ENCODE measurements around the gene OR10G4. TPM values are rescaled to one million over a fixed set of nuclear protein-coding genes. Genes with fewer than 3 reads are reported as not detected.

The OR10G4 gene, protein sequence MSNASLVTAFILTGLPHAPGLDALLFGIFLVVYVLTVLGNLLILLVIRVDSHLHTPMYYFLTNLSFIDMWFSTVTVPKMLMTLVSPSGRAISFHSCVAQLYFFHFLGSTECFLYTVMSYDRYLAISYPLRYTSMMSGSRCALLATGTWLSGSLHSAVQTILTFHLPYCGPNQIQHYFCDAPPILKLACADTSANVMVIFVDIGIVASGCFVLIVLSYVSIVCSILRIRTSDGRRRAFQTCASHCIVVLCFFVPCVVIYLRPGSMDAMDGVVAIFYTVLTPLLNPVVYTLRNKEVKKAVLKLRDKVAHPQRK
- not detected in 2 replicates for polyA plus RNA-seq
- 0.23 TPM in 1 of 2 replicates, not detected in the other for polyA minus RNA-seq

DNA sequence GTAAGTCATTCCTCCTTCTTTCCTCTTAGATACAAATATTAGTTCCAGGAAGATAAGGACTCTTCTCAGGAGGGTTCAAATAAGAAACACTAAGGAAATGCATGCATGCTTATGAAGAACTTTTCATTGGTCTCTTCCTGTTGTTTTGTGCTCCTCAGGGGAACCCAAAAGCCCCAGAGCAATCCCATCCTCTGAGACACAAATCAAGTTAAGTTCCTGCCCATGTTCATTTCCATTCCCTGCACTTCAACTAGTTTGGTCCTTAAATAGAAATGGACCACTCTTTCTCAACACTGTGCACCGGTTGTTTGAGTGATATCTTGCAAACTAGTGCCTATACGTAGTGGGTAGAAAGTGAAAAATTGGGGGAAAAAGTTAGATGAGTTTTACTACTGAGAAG is at the start of gene OR10G4:
TSS of gene OR10G4 (plus strand) at position 301 of the 400 bp plus-strand sequence. CDS start 2,578 bp downstream, outside the sequence.
- Histone ChIP-seq H3K9ac (ENCODE audit: low read length) (no peak within 1 kb of the TSS), H3K27me3 (ENCODE audit: insufficient read depth, low read depth, low read length) (no peaks in the 10 kb centered on the region)

DNA sequence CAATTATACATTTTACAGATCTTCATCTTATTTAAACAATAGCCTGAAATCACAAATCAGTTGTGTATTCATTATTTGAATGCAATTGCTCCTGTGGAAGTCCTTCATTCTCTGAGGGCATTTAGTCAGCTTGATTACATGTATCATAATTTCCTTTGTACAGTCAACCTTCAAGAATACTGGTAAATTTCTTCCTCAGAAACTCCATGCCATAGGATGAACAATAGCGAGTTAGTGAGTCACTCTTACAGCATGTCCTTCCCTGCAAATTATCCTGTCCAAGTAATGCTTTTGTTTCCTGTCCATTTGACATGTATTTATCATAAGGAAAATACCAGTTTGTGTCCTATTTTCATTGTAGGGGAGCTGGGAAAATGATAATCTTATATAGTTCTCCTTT is 39.0 kb upstream of the OR10G4 start:
- H3K9ac ChIP-seq (ENCODE audit: low read length) = no peak overlapping the region
- H3K9me3 ChIP-seq (ENCODE audit: low read length) = no peaks in the 10 kb centered on the region
- no peaks in the 10 kb centered on the region for H3F3A ChIP-seq (ENCODE audit: insufficient read depth, low read length, poor library complexity, severe bottlenecking)
- H3K79me2 ChIP-seq (replicated peaks; ENCODE audit: insufficient read depth, low read length) = no peaks in the 10 kb centered on the region
- no peaks in the 10 kb centered on the region for H3K9me2 ChIP-seq (ENCODE audit: insufficient read depth, low read length)
- H3K36me3 ChIP-seq (ENCODE audit: insufficient read depth, low read length) = no peaks in the 10 kb centered on the region
- H3K27ac ChIP-seq (ENCODE audit: low read length) = no peak overlapping the region
- H2AFZ ChIP-seq (ENCODE audit: low read depth, low read length) = no peak overlapping the region
- H3K4me2 ChIP-seq (ENCODE audit: low read length) = no peak overlapping the region
- H4K20me1 ChIP-seq (ENCODE audit: insufficient read depth) = no peaks in the 10 kb centered on the region
- H3K27me3 ChIP-seq (ENCODE audit: insufficient read depth, low read depth, low read length) = no peaks in the 10 kb centered on the region
- no peak overlapping the region for H3K4me3 ChIP-seq (ENCODE audit: low read length)
- TF ChIP-seq RAD21 (conservative IDR thresholded peaks at IDR 0.05) (no peak), EZH2 (IDR thresholded peaks at IDR 0.05; ENCODE audit: borderline replicate concordance, insufficient read depth, low read length, poor library complexity, severe bottlenecking) (no peak), POLR2AphosphoS5 (IDR thresholded peaks at IDR 0.05) (no peak), MXI1 (conservative IDR thresholded peaks at IDR 0.05; ENCODE audit: poor library complexity, severe bottlenecking) (no peak), EP300 (conservative IDR thresholded peaks at IDR 0.05; ENCODE audit: poor library complexity, severe bottlenecking) (no peak), SMC3 (conservative IDR thresholded peaks at IDR 0.05; ENCODE audit: poor library complexity) (no peak), TAF1 (IDR thresholded peaks at IDR 0.05; ENCODE audit: low read depth) (no peak)
- TF ChIP-seq, protein P1, sequence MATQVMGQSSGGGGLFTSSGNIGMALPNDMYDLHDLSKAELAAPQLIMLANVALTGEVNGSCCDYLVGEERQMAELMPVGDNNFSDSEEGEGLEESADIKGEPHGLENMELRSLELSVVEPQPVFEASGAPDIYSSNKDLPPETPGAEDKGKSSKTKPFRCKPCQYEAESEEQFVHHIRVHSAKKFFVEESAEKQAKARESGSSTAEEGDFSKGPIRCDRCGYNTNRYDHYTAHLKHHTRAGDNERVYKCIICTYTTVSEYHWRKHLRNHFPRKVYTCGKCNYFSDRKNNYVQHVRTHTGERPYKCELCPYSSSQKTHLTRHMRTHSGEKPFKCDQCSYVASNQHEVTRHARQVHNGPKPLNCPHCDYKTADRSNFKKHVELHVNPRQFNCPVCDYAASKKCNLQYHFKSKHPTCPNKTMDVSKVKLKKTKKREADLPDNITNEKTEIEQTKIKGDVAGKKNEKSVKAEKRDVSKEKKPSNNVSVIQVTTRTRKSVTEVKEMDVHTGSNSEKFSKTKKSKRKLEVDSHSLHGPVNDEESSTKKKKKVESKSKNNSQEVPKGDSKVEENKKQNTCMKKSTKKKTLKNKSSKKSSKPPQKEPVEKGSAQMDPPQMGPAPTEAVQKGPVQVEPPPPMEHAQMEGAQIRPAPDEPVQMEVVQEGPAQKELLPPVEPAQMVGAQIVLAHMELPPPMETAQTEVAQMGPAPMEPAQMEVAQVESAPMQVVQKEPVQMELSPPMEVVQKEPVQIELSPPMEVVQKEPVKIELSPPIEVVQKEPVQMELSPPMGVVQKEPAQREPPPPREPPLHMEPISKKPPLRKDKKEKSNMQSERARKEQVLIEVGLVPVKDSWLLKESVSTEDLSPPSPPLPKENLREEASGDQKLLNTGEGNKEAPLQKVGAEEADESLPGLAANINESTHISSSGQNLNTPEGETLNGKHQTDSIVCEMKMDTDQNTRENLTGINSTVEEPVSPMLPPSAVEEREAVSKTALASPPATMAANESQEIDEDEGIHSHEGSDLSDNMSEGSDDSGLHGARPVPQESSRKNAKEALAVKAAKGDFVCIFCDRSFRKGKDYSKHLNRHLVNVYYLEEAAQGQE (IDR thresholded peaks at IDR 0.05; ENCODE audit: borderline replicate concordance) = no peak
- TF ChIP-seq, protein P2, sequence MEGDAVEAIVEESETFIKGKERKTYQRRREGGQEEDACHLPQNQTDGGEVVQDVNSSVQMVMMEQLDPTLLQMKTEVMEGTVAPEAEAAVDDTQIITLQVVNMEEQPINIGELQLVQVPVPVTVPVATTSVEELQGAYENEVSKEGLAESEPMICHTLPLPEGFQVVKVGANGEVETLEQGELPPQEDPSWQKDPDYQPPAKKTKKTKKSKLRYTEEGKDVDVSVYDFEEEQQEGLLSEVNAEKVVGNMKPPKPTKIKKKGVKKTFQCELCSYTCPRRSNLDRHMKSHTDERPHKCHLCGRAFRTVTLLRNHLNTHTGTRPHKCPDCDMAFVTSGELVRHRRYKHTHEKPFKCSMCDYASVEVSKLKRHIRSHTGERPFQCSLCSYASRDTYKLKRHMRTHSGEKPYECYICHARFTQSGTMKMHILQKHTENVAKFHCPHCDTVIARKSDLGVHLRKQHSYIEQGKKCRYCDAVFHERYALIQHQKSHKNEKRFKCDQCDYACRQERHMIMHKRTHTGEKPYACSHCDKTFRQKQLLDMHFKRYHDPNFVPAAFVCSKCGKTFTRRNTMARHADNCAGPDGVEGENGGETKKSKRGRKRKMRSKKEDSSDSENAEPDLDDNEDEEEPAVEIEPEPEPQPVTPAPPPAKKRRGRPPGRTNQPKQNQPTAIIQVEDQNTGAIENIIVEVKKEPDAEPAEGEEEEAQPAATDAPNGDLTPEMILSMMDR (IDR thresholded peaks at IDR 0.05; ENCODE audit: poor library complexity, severe bottlenecking) = no peak

More for the DNA sequence above, at the start of gene OR10G4:
- H3K27ac ChIP-seq (ENCODE audit: low read length) = no peak within 1 kb of the TSS
- no peaks in the 10 kb centered on the region for H3F3A ChIP-seq (ENCODE audit: insufficient read depth, low read length, poor library complexity, severe bottlenecking)
- no peak within 1 kb of the TSS for H2AFZ ChIP-seq (ENCODE audit: low read depth, low read length)
- H4K20me1 ChIP-seq (ENCODE audit: insufficient read depth) = no peaks in the 10 kb centered on the region
- no peaks in the 10 kb centered on the region for H3K9me3 ChIP-seq (ENCODE audit: low read length)
- no peaks in the 10 kb centered on the region for H3K36me3 ChIP-seq (ENCODE audit: insufficient read depth, low read length)
- TF ChIP-seq RAD21 (conservative IDR thresholded peaks at IDR 0.05) (no peak), MXI1 (conservative IDR thresholded peaks at IDR 0.05; ENCODE audit: poor library complexity, severe bottlenecking) (no peak), EZH2 (IDR thresholded peaks at IDR 0.05; ENCODE audit: borderline replicate concordance, insufficient read depth, low read length, poor library complexity, severe bottlenecking) (no peak), EP300 (conservative IDR thresholded peaks at IDR 0.05; ENCODE audit: poor library complexity, severe bottlenecking) (no peak), SMC3 (conservative IDR thresholded peaks at IDR 0.05; ENCODE audit: poor library complexity) (no peak)
- TF ChIP-seq, protein P1 (IDR thresholded peaks at IDR 0.05; ENCODE audit: borderline replicate concordance) = no peak
- TF ChIP-seq, protein P2 (IDR thresholded peaks at IDR 0.05; ENCODE audit: poor library complexity, severe bottlenecking) = no peak
- no peak within 1 kb of the TSS for H3K4me2 ChIP-seq (ENCODE audit: low read length)
- H3K4me3 ChIP-seq (ENCODE audit: low read length) = no peak within 1 kb of the TSS
- no peaks in the 10 kb centered on the region for H3K9me2 ChIP-seq (ENCODE audit: insufficient read depth, low read length)
- no peaks in the 10 kb centered on the region for H3K79me2 ChIP-seq (replicated peaks; ENCODE audit: insufficient read depth, low read length)
